ENCODE results near the gene PCDHGA1.
A peak's percentile ranks its signal among the peaks of the same experiment; 100 is the strongest.

Gene PCDHGA1

GRCh38 chr5:141465351-141465750, 135.0 kb downstream of the PCDHGA1 start:
- DNase-seq = no peak

GRCh38 chr5:141475625-141476131, 145.4 kb downstream of the PCDHGA1 start, which contains the start of gene PCDHGC3:
TSS of gene PCDHGC3 (plus strand) at chr5:141475966. CDS start at chr5:141476117, 151 bp downstream.
- peak; percentile 78 to 90 for DNase-seq

- peak in 1 of 2 donors; percentile 12 for DNase-seq
Measured at GRCh38 chr5:141476132-141476911, 146.0 kb downstream of the PCDHGA1 start.

- no peak for DNase-seq
Measured at GRCh38 chr5:141477044-141477575, 146.8 kb downstream of the PCDHGA1 start.

GRCh38 chr5:141477815-141478214, 147.5 kb downstream of the PCDHGA1 start:
- no peak for DNase-seq

GRCh38 chr5:141478321-141478945, 148.1 kb downstream of the PCDHGA1 start:
- DNase-seq = no peak

GRCh38 chr5:141479776-141480175, 149.5 kb downstream of the PCDHGA1 start:
- DNase-seq = no peak

- DNase-seq = no peak
Measured at GRCh38 chr5:141483902-141484301, 153.6 kb downstream of the PCDHGA1 start.

- DNase-seq = no peak
Measured at GRCh38 chr5:141484310-141484640, 154.0 kb downstream of the PCDHGA1 start.

- DNase-seq = no peak
Measured at GRCh38 chr5:141484641-141485311, 154.5 kb downstream of the PCDHGA1 start, which contains the start of gene PCDHGC4. TSS of gene PCDHGC4 (plus strand) at chr5:141485030. CDS start at chr5:141485174, 144 bp downstream.

- no peak for DNase-seq
Measured at GRCh38 chr5:141485321-141486055, 155.2 kb downstream of the PCDHGA1 start.

- no peak for DNase-seq
Measured at GRCh38 chr5:141486091-141486490, 155.8 kb downstream of the PCDHGA1 start.

- DNase-seq = no peak
Measured at GRCh38 chr5:141487131-141487530, 156.8 kb downstream of the PCDHGA1 start.

GRCh38 chr5:141488591-141489561, 158.6 kb downstream of the PCDHGA1 start, which contains the start of gene PCDHGC5:
TSS of gene PCDHGC5 (plus strand) at chr5:141489081. CDS start at chr5:141489241, 160 bp downstream.
- DNase-seq = peak; percentile 68

- DNase-seq = no peak
Measured at GRCh38 chr5:141489841-141490240, 159.5 kb downstream of the PCDHGA1 start.

- no peak for DNase-seq
Measured at GRCh38 chr5:141490271-141490670, 160.0 kb downstream of the PCDHGA1 start.

GRCh38 chr5:141490771-141491170, 160.5 kb downstream of the PCDHGA1 start:
- DNase-seq = no peak

- no peak for DNase-seq
Measured at GRCh38 chr5:141491323-141492167, 161.2 kb downstream of the PCDHGA1 start.

GRCh38 chr5:141492168-141492885, 162.0 kb downstream of the PCDHGA1 start:
- DNase-seq = no peak

Data from hippocampal formation (tissue), 2 donors.